Activated CD4-positive, alpha-beta T cell treated with anti-CD3 and anti-CD28 coated beads, Interleukin-10, Interleukin-2, amounts not matched to agents 100 ng/mL and 50 ng/mL, durations not matched to agents 16 hours and 8 hours (primary cell): ENCODE data around the gene REEP1.
A peak's percentile ranks its signal among the peaks of the same experiment; 100 is the strongest.
"Not testable (repeated sequence)": the region's sequence is repeated elsewhere in the genome, so short reads cannot be mapped to it uniquely, and the experiment has no call there.

Experiments
- DNase-seq: peaks from one replicate; pipeline ENCODE4 v3.0.0-alpha.2; 2020

Gene REEP1

GRCh38 chr2:86337244-86337835 lies at the start of gene REEP1:
Gene REEP1 (minus strand): TSS chr2:86337626. CDS start chr2:86337510, 116 bp downstream.
- DNase-seq: peak; percentile 18

- no peak for DNase-seq
Observed at GRCh38 chr2:86383844-86384243, 46.4 kb upstream of the REEP1 start.

GRCh38 chr2:86382698-86383097 lies 45.3 kb upstream of the REEP1 start:
- no peak for DNase-seq

- DNase-seq: no peak
Observed at GRCh38 chr2:86382108-86382507, 44.7 kb upstream of the REEP1 start.

GRCh38 chr2:86378469-86378868 lies 41.0 kb upstream of the REEP1 start:
- DNase-seq: no peak

GRCh38 chr2:86375623-86376022 lies 38.2 kb upstream of the REEP1 start:
- DNase-seq: no peak

- peak; percentile 7 for DNase-seq
Observed at GRCh38 chr2:86372641-86373502, 35.4 kb upstream of the REEP1 start.

GRCh38 chr2:86372133-86372532 lies 34.7 kb upstream of the REEP1 start:
- DNase-seq: no peak

GRCh38 chr2:86371527-86371926 lies 34.1 kb upstream of the REEP1 start:
- DNase-seq: no peak

- DNase-seq: no peak
Observed at GRCh38 chr2:86370579-86370978, 33.2 kb upstream of the REEP1 start.

GRCh38 chr2:86368161-86368824 lies 30.9 kb upstream of the REEP1 start:
- DNase-seq: peak; percentile 32

GRCh38 chr2:86367499-86367777 lies 30.0 kb upstream of the REEP1 start:
- no peak for DNase-seq

- DNase-seq: no peak
Observed at GRCh38 chr2:86366651-86367498, 29.4 kb upstream of the REEP1 start.

- no peak for DNase-seq
Observed at GRCh38 chr2:86364894-86365293, 27.5 kb upstream of the REEP1 start.

- DNase-seq: no peak
Observed at GRCh38 chr2:86360776-86361175, 23.4 kb upstream of the REEP1 start.

- DNase-seq: no peak
Observed at GRCh38 chr2:86358957-86359356, 21.5 kb upstream of the REEP1 start.

- no peak for DNase-seq
Observed at GRCh38 chr2:86357392-86357963, 20.1 kb upstream of the REEP1 start.

- DNase-seq: no peak
Observed at GRCh38 chr2:86352727-86353221, 15.3 kb upstream of the REEP1 start.

GRCh38 chr2:86352137-86352726 lies 14.8 kb upstream of the REEP1 start:
- no peak for DNase-seq

- DNase-seq: no peak
Observed at GRCh38 chr2:86350751-86351150, 13.3 kb upstream of the REEP1 start.

GRCh38 chr2:86347401-86347800 lies 10.0 kb upstream of the REEP1 start:
- DNase-seq: no peak

- DNase-seq: not testable (repeated sequence)
Observed at GRCh38 chr2:86345783-86346370, 8.5 kb upstream of the REEP1 start.
